Large intestine (tissue), 3 donors: ENCODE measurements around the gene ICOSLG. TPM values are rescaled to one million over a fixed set of nuclear protein-coding genes. Genes with fewer than 3 reads are reported as not detected.
"Not testable (repeated sequence)": the region's sequence is repeated elsewhere in the genome, so short reads cannot be mapped to it uniquely, and the experiment has no call there.

ENCODE experiments used
- DNase-seq, 2 donors: peaks; one replicate each; pipeline versions ENCODE4 v3.0.0 to v3.0.0-alpha.2; 2013
- H3K27ac ChIP-seq: one replicate; pipeline ENCODE4 v1.5.1; 2013; ENCODE audit warnings: low read length
- H3K27me3 ChIP-seq: 2 replicates; pipeline ENCODE4 v1.6.1; 2013; ENCODE audit warnings: low read length; ENCODE audit not compliant: control insufficient read depth, insufficient read depth
- H3K36me3 ChIP-seq: 2 replicates; pipeline ENCODE4 v1.6.1; 2013; ENCODE audit warnings: low read length; ENCODE audit not compliant: control insufficient read depth, insufficient read depth
- H3K4me1 ChIP-seq: one replicate; pipeline ENCODE4 v1.6.1; 2013; ENCODE audit warnings: low read length; ENCODE audit not compliant: control insufficient read depth, insufficient read depth
- H3K4me3 ChIP-seq: one replicate; pipeline ENCODE4 v1.5.1; 2013; ENCODE audit warnings: low read length
- H3K9me3 ChIP-seq: one replicate; pipeline ENCODE4 v1.6.1; 2013; ENCODE audit warnings: mild to moderate bottlenecking, low read depth, low read length, moderate library complexity; ENCODE audit not compliant: control insufficient read depth
- WGBS: methylation state at CpG from one replicate; pipeline ENCODE4 v1.1.5; 2013; ENCODE audit warnings: low lambda C conversion rate; ENCODE audit not compliant: insufficient coverage; 5-methylcytosine and 5-hydroxymethylcytosine counted together
- polyA plus RNA-seq: library from polyadenylated mRNA; unstranded; fragments of 120-200 nt; gene quantifications from one replicate; pipeline ENCODE4 v1.2.1, GENCODE V29; 2013

ICOSLG gene
- polyA plus RNA-seq, 1 donor = 3.0 TPM

- no peak overlapping the region for H3K4me3 ChIP-seq
- WGBS = 80% methylated on average over 3 of the region's 15 CpGs
- no peaks in the 10 kb centered on the region for H3K27me3 ChIP-seq
- DNase-seq = peak in 1 of 2 donors; percentile 6
- H3K9me3 ChIP-seq = no peaks in the 10 kb centered on the region
- H3K4me1 ChIP-seq = no peaks in the 10 kb centered on the region
- H3K27ac ChIP-seq = no peak overlapping the region
- H3K36me3 ChIP-seq = no peaks in the 10 kb centered on the region
Measured at GRCh38 chr21:44199448-44199847, 41.3 kb downstream of the ICOSLG start.

DNA sequence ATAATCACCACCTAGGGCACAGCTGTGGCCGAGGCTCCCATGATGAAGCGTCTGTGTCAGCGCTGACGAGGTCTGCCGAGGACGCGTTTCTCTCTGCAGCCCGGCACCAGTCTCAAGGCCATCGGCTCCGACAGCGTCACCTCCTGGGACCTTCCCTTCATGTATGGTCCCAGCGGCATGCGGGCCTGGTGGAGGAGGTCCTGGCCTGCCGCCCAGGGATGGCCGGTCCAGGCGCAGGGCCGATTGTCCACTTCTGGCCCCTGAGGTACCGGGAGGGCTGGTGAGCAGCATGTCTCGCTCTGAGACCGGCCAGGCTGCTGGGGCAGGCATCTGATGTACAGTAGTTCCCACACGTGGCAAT lies 43.6 kb downstream of the ICOSLG start:
- H3K36me3 ChIP-seq, H3K27ac ChIP-seq, DNase-seq, H3K4me1 ChIP-seq, H3K27me3 ChIP-seq, H3K4me3 ChIP-seq, H3K9me3 ChIP-seq: not testable (repeated sequence)
- no CpG with 5 or more reads among the region's 21 CpGs for WGBS

GRCh38 chr21:44196212-44197155 lies 44.3 kb downstream of the ICOSLG start:
- H3K9me3 ChIP-seq, H3K36me3 ChIP-seq, H3K27me3 ChIP-seq, H3K4me1 ChIP-seq, H3K27ac ChIP-seq, H3K4me3 ChIP-seq: not testable (repeated sequence)
- no CpG with 5 or more reads among the region's 22 CpGs for WGBS
- peak in 1 of 2 donors; percentile 10 for DNase-seq

DNA sequence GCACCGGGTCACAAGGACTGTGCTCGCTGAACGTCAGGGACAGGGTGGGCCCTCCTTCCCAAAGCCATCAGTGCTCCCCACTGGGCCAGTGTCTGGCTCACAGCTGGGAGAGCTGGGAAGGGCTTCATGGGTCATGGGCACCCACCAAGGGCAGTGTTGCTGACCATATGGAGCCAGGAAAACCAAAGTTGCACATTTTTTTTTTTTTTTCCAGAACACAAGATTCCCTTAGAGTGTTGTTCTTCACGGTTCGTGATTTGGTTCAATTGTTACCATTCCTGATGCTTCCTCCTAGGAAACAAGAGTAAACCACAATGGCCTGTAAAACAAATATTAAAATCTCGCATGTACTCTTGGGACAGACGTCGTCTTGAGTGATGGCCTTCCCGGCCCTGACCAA lies 45.9 kb downstream of the ICOSLG start:
- no CpG with 5 or more reads among the region's 9 CpGs for WGBS
- H3K36me3 ChIP-seq, H3K4me3 ChIP-seq, H3K27me3 ChIP-seq, H3K9me3 ChIP-seq, DNase-seq, H3K4me1 ChIP-seq, H3K27ac ChIP-seq: not testable (repeated sequence)

- H3K9me3 ChIP-seq, H3K36me3 ChIP-seq, H3K27me3 ChIP-seq, H3K4me3 ChIP-seq, H3K4me1 ChIP-seq, H3K27ac ChIP-seq, DNase-seq: not testable (repeated sequence)
- WGBS = no CpG with 5 or more reads among the region's 9 CpGs
Measured at GRCh38 chr21:44194451-44194850, 46.3 kb downstream of the ICOSLG start.

- not testable (repeated sequence) for H3K27me3 ChIP-seq, DNase-seq
- no CpG with 5 or more reads among the region's 5 CpGs for WGBS
Measured at GRCh38 chr21:44193108-44193507, 47.6 kb downstream of the ICOSLG start.

GRCh38 chr21:44190349-44191271 lies 50.1 kb downstream of the ICOSLG start:
- DNase-seq, H3K27me3 ChIP-seq, H3K36me3 ChIP-seq, H3K4me1 ChIP-seq, H3K9me3 ChIP-seq, H3K27ac ChIP-seq, H3K4me3 ChIP-seq: not testable (repeated sequence)
- no CpG with 5 or more reads among the region's 12 CpGs for WGBS

More at GRCh38 chr21:44193108-44193507, 47.6 kb downstream of the ICOSLG start:
- H3K4me3 ChIP-seq, H3K9me3 ChIP-seq, H3K27ac ChIP-seq, H3K4me1 ChIP-seq, H3K36me3 ChIP-seq: not testable (repeated sequence)

- DNase-seq, H3K9me3 ChIP-seq, H3K4me3 ChIP-seq, H3K27ac ChIP-seq, H3K36me3 ChIP-seq, H3K4me1 ChIP-seq, H3K27me3 ChIP-seq: not testable (repeated sequence)
- no CpG with 5 or more reads among the region's 7 CpGs for WGBS
Measured at GRCh38 chr21:44184862-44185261, 55.9 kb downstream of the ICOSLG start.

GRCh38 chr21:44182202-44182601 lies 58.5 kb downstream of the ICOSLG start:
- not testable (repeated sequence) for H3K9me3 ChIP-seq, H3K4me1 ChIP-seq, DNase-seq, H3K4me3 ChIP-seq, H3K27me3 ChIP-seq, H3K27ac ChIP-seq, H3K36me3 ChIP-seq
- no CpG with 5 or more reads among the region's 8 CpGs for WGBS

- no CpG with 5 or more reads among the region's 4 CpGs for WGBS
- H3K9me3 ChIP-seq, H3K36me3 ChIP-seq, H3K27me3 ChIP-seq, H3K4me1 ChIP-seq, H3K27ac ChIP-seq, H3K4me3 ChIP-seq, DNase-seq: not testable (repeated sequence)
Measured at GRCh38 chr21:44181506-44181905, 59.2 kb downstream of the ICOSLG start.
